GM18861 (cell line): ENCODE measurements around the gene PSMB5.
A peak's percentile ranks its signal among the peaks of the same experiment; 100 is the strongest.
"Not testable (repeated sequence)": the region's sequence is repeated elsewhere in the genome, so short reads cannot be mapped to it uniquely, and the experiment has no call there.

Source experiments
- ATAC-seq: cut with Tn5 transposase; IDR thresholded peaks from one replicate; pipeline ENCODE4 v1.9.1; 2021; ENCODE audit not compliant: unreplicated experiment

Gene PSMB5

DNA sequence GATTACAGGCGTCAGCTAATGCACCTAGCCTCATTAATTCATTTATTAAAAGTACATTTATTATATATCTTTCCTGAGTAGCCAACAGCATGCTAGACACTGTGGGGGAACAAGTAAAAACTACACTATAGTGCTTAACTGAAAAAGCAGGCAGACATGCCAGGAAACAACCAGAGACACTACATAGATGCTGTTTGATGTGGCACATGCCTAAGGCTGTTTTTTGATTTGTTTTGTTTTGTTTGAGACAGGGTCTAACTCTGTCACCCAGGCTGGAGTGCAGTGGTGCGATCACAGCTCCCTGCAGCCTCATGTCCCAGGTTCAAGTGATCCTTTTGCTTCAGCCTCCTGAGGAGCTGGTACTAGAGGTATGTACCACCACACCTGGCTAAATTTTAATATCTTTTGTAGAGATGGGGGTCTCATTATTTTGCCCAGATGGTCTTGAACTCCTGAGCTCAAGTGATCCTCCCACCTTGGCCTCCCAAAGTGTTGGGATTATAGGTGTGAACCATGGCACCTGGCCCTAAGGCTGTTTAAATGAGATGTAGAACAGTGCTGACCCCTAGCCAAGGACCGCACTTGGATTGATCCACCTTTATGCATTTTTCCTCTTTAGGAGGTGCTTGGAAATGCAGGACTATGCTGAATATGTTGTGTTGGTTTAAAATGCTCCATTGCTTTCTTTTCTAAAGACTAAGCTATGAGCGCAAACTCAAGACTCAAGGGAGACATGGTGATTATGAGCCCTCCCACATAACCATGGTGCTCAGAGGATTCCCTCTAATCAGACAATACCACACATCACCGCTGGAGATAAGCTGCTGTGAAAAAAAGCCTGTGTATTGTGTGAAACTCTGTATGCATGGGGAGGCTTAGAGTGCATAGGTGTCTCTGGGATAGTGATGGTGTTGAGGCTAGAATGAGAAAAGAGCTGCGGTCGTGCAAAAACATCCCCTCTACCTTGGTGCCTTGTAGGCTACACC lies 14.3 kb downstream of the PSMB5 start:
- ATAC-seq, result no peak

DNA sequence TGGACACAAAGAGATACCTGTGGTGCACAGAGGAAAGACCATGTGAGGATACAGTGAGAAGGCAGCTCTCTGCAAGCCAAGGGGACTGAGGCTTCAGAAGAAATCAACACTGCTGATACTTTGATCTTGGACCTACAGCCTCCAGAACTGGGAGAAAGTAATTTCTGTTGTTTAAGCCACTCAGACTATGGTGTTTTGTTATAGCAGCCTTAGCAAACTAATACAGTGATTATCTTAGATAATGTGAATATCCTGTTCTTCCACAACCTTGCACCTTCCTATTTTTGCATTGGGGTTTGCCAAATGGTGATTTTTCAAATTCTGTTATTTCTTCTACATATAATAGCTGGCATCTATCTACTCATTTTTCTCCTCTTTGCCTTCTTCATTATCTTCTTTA lies 16.6 kb downstream of the PSMB5 start:
- no peak for ATAC-seq

DNA sequence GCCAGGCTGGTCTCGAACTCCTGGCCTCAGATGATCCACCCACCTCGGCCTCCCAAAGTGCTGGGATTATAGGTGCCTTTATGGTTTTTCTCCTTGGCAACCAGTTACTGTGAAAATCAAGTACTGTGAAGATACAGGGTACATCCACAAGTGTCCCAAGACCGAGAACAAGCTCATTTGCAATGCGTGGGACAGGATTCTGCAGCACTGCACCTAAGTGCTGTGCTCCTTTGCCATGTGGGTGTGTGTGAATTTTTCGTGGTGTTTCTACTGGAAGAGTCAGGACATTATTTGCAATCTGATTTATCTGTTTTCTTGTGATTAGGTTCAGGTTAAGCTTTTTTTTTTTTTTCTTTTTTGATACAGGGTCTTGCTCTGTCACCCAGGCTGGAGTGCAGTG lies 17.6 kb downstream of the PSMB5 start:
- ATAC-seq, result no peak

DNA sequence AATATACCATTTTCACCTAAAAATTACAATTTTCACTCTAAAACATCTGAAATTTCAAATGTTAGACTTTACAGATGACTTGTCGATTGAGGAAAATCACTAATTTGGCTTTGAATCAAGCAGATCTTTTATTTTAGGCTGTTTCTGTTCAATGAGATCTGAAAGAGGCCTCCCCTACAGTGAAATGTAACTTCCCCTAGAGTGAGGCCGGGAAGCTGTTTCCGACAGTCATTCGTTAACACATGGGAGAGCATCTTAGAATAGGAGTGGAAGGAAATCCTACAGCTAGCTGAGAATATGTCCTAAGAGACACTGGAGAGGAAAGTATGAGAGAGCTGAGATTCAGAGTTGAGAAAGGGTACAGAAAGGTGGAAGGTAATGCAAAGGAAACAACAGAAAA lies 19.1 kb downstream of the PSMB5 start:
- no peak for ATAC-seq

DNA sequence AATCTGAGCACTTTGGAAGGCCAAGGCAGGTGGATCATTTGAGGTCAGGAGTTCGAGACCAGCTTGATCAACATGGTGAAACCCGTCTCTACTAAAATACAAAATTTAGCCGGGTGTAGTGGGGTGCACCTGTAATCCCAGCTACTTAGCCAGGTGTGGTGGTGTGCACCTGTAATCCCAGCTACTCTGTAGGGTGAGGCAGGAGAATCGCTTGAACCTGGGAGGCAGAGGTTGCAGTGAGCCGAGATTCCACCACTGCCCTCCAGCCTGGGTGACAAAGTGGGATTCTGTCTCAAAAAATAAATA lies 21.0 kb downstream of the PSMB5 start:
- not testable (repeated sequence) for ATAC-seq

DNA sequence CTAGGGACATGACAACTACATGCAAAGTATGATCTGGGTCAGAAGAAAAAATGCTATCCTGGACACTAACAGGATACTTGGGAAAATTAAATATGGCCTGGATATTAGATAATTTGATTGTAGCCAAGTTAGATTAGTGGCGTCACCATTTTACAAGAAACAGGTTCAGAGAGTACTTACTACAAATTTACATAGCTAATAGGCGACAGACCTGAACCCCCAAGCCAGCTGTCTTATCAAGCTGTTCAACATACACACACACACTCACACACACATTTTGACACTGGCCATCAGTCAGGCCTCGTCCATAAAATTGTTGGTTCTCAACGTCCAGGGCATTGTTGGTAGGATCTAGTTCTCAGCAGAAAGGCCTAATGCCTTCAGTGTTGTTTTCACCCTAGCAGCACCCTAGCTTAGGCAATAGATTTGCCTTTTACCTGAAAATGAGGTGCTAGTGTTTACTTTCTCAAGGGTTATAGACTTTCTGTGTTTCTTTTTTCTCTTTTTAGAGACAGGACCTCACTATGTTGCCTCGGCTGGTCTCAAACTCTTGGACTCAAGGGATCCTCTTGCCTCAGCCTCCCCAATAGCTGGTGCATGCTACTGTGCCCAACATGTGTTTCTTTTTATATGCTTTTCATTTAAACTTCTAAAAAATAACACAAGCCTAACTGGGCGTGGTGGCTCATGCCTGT lies 21.5 kb downstream of the PSMB5 start:
- no peak for ATAC-seq

DNA sequence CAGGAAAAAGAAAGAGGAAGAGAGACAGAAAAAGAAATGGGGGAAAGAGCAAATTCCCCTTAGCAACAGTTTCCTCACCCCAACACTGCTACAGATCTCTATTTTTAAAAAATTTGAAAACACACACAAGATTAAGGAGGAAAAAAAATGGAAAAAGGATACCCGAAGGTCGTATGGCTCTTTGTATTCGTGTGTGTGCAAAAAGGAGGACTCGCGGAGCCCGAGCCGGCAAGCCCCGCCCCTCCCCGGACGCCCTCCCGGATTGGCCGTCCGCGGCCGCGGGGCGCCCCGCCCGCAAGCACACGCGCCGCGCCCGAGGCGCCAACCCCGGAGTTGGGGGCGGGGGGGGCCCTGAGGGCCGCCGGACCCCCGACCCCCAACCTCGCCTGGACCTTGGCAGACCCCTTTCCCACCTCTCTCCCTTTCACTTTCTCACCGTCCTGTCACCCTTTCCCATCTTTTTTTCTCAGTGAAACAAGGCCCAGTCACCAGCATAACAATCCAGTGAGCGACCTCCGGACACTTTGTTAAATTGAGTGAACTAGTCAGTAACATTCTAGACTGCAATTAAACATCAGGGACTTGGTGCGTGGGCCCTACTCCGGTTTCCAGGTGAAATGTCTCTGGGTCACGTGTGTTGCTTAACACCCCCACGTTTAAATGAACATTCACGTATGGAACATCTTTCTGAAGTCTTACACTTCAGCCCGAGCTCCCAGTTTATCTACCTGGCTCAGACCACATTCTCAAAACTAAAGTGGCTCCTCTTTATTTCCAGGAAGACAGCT lies 24.6 kb downstream of the PSMB5 start, which contains the start of gene C14orf93:
Gene C14orf93 (minus strand): TSS at position 205 of the 788 bp plus-strand sequence. CDS start 11,120 bp downstream, outside the sequence.
- ATAC-seq, result no peak

DNA sequence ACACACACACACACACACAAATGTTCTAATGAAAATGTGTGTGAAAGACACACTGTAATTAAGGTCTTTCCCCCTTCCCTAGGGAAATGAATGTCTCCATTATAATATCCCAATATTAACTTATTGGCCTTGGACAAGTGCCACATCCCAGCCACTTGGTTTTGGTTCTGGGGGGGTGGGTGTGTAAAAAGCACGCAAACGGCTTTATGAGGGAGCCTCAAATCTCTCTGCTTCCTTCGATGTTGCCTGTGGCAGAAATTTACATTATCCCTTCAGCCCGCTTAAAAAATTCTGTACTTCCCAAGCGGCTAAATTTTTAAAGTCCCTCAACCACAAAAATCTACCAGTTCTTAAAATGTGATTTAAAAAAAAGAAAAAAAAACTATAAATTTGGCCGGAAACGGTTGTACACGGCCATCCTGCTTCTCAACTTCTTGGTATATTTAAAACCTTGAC lies 25.2 kb downstream of the PSMB5 start:
- ATAC-seq, result no peak

DNA sequence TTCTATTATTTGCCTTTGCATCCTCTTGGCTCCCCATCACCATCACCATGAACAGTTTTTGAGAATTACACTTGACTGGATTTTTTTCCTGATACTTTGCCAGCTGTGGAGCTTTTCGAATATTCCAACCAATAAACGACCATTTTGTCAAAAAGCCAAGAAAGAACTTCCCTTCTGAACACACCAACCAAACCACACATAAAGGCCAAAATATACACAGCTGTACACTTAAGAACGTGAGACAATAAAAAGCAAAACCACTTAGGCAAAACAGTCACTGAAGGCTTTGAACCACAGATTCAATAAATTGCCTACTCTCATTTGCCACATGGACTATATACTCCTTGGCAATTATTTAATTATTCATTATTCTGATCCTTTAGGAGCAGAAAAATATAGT lies 25.9 kb downstream of the PSMB5 start:
- no peak for ATAC-seq

DNA sequence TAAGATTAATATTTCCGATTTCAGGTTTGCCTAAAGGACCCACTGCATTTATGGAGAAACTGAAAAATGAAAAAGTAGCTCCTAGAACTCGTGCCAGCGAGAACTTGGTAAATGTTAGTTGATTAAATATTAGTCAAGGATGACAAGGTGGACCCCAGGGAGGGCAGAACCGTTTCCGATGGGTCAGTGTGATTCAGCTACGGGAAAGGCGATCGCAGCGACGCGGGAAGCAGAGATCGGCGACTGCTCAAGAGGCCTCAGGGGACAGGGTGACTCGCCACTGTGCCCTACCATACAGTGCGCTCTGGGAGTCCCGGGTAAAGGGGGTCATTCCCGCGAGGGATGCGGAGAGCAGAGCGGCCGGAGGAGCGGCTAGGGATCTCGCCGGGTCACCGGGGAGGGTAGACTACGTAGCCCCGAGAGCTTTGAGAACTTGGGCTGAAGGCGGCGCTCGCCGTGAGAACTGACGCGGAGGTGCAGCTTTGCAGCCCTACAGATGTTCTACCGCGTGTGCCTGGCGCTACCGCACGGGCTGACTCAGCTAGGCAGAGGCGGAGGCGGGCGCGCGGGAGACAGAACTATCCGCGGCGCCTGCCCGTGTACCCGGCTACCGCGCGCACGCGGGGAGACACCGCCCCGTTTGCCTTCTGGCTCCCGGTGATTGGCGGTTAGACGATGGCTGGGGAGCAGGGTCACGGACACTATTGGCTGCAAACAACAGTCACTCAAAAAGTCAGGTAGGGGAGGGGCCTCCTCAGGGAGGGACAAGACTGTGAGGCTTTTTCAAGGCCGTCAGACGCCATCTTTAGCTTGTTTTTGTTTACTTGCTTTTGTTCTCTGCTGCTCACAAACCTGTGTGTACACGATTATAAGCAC lies 27.9 kb downstream of the PSMB5 start:
- peak; percentile 87 for ATAC-seq

DNA sequence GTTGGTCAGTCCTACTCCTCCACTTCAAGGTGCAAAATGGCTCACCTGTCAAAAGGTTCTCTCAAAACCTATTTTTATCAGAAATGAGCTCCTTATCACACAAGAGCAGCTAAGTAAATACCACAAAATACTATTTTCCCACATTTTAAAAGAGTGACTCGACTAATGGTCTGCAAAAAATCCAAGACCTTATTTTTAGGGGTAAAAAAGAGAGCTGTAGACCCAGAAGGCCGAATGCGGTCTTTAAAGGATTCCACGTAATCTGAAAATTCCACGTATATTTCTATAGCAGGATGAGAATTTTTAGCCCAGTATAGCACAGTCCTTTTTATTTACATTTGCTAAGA lies 28.5 kb downstream of the PSMB5 start:
- ATAC-seq, result no peak

DNA sequence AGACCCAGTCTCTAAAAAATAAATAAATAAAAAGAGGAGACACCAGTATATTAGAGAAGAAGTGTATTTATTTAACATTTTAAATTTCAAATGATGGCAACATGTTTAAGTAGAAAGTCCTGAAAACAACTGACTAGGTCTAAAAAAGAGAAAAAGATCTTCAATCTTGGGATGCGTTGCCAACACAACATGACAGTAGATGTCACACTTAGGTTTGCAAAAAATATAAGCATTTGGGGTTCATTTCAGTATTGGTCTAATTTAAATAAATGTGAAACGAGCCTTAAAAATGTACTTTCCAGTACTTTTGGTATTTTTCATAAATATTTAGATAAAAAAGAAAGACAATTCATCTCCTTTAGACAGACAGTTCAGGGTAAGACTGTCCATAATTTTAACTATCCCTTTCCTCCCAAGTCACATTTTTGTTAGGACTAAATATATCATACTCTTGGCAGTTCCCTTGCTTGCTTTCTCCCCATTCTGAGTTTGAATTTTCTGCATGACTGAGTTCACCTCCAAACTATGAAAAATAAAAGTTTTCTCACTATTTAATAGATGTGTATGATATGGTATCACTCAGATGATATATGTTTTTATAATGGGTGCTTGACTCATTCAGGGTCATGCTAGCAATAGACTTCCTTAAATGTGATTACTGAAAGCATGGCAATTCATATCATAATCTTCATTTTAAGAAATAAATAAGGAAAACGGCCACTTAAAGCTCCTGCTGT lies 29.1 kb downstream of the PSMB5 start:
- no peak for ATAC-seq

DNA sequence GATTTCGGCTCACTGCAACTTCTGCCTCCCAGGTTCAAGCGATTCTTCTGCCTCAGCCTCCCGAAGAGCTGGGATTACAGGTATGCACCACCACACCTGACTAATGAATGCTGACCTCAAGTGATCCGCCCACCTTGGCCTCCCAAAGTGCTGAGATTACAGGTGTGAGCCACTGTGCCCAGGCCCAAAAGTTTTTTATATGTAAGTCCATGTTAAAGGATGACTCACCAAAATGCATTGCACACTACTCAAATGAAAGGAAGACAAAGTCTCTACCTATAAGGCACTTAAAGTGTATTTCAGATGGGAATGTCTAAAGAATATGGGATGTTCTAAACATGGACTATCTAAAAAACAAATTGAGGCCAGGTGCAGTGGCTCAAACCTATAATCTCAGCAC lies 30.4 kb downstream of the PSMB5 start:
- not testable (repeated sequence) for ATAC-seq

DNA sequence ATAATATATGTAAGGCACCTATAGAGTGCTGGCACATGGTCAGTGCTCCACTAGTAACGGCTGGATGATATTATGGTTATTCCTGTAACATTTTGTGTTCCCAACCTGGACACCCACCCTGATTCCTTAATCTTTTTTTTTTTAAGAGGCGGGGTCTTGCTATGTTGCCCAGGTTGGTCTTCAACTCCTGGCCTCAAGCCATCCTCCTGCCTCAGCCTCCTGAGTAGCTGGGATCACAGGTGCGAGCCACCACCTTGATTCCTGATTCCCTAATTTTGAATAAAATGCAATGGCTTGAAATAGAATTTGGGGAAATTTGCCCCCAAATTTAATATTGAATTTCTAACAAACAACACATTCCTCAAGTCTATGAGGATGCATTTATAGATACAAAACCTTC lies 32.1 kb downstream of the PSMB5 start:
- ATAC-seq, result no peak

DNA sequence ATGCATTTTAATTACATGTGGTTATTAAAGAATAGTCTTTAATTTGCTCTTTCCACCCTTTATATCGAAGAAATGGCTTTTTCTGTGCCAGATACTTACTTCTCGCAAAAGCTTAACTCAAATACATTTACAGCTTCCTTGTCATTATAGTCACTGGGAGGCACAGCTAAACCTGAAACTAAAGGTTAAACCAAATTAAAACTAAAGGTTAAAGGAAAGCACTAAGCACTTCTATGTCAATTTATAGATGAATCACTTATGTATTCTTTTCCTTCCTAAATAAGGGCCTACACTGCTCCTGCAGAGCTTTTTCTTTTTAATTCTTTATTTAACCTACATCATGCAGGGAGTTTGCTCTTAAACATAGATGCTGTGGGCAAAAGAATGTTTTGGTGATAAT lies 33.8 kb downstream of the PSMB5 start:
- no peak for ATAC-seq

DNA sequence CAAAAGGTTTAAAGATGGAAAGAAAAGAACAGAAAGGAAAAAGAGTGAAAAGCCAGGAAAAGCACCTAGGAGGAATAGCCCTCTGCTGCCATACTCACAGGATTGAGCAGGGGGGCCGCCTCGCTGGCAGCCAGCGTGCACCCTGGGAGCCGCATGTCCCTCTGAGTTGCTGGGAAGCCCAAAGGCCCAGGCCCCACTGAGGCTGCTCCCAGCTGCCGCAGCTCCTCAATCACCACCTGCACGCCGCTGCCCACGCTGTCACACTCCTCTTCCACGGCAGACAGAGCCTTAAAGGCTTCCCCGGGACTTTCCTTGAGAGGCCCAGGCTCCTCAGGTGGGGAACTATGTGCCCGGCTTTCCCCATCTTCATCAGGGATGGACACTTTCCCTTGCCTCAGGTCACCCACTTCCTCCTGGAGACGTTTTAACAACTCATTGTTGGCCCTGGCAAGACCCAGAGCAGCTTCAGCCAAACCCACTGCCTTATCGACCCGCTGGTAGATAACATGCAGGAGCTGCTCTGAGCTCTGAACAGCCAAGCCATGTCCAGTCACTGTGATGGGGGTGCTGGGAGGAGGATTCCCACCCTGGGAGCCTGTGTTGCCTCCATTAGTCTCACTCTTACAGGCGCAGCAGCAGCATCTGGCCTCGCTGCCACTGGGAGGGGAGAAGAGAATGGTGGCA lies 36.2 kb downstream of the PSMB5 start:
- no peak for ATAC-seq

DNA sequence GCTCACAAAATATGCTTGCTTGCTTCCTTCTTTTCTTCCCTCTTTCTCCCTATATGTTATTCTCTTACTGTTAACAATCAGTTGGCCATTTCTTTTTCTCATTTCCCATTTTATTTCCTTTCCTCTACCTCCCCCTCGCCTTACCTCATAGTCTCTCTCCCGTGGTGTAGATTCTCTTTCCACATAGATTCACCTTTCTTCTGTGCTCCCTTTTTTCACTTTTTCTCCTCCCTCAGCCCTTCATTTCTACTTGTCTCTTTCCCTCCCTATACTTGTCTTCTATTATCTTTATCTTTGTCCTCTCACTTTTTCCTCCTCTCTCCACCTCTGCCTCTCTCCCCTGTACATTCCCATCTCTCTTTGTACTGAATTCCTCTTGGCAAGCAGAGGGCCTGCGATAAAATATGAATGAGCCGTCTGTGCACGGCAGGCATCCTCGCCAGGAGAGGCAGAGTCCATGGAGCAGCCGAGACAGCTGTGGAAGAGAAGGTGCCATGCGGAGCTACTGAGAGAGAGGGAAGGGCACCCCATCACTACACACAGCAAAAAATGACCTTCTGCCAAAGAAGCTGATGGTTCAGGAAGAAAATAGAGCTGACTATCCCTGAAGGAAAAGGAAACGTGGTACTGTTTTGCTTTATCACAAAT lies 36.9 kb downstream of the PSMB5 start:
- no peak for ATAC-seq

DNA sequence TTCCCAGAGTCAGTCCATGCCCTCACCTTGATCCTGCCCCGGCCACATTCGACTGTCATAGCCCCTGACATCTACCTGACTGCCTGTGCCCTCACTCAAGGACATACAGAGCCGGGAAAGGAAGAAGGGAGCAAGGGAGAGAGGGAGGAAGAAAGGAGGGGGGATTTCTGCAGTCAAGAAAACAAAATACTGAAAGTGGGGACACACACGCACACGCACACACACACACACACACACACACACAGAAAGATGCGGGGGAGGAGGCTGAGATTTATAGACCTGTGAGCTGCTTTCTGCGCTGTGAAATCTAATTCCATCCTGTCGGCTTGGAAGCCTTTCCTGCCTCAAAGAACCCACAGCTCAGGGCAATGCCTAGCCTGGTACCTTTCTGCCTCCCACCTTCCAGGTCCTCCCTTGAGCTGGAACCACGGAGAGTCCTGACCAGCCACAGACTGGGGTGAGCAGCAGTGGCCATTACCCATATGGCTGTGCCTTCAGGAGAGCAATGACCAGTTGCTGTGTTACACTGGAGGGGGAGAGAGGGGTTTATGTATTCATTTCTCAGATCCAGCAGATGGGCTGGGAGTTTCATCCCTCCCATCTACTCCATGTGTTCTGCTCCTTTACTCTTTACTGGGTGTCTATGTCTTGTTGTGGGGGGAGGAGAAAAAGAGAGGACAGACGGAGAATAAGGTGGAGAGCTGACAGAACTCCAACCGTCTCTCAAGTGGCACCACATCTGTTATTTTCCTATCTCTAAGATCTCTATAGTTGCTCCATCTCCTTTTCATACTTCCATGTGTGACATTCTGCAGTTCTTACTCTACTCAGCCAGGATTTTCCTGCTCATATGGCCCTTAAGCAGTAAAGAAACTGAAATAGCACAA lies 37.7 kb downstream of the PSMB5 start:
- no peak for ATAC-seq
